K562 (cell line): Measurements from ENCODE around the gene EGR2. TPM values are rescaled to one million over a fixed set of nuclear protein-coding genes. Genes with fewer than 3 reads are reported as not detected.

Experiments
- ATAC-seq: fragments of 200-7000 bp; cut with Tn5 transposase; 3 replicates; pipeline ENCODE4 v1.9.1; 2020; ENCODE audit warnings: moderate library complexity
- BruUV-seq: library from RNA; stranded (reverse); fragments of 400-500 nt; replicated peaks from 2 replicates; lab custom pipeline; 2021; lab: Mats Ljungman, UMichigan
- CTCF ChIA-PET: fragments of 300-600 bp; formaldehyde crosslinking; extraction: SDS; loops from one replicate; lab custom pipeline; 2021; ENCODE audit warnings: low intra/inter-chr PET ratio; lab: Yijun Ruan, JAX
- POLR2A ChIA-PET: fragments of 300-600, 350-650 bp; sonication (Branson Sonifier 250); formaldehyde crosslinking; extraction: SDS; loops from one replicate; lab custom pipeline; 2021; ENCODE audit warnings: antibody characterized with exemption, inconsistent platforms; lab: Yijun Ruan, JAX
- DNase-seq, 4 experiments: peaks; one replicate each; pipeline versions ENCODE4 v3.0.0 to v3.0.0-alpha.2; 2011 to 2018; ENCODE audit warnings: low spot score in 3 of 4, mixed read lengths in 3 of 4; ENCODE audit errors: extremely low read depth in 1 of 4
- FAIRE-seq: peaks from 2 replicates; lab custom pipeline; 2011; peaks lifted over from hg19 to GRCh38; lab: Jason Lieb, UNC
- H2AFZ ChIP-seq: 2 replicates; pipeline ENCODE4 v1.6.0; 2011; ENCODE audit warnings: low read depth, low read length, control low read depth, inconsistent platforms
- H3K27ac ChIP-seq: fragments of 200-600 bp; 3 replicates; pipeline ENCODE4 v1.8.0; 2011; ENCODE audit warnings: low read depth, mild to moderate bottlenecking, control low read depth, inconsistent platforms, low read length, moderate library complexity, mixed read lengths; ENCODE audit errors: extremely low read depth
- H3K27me3 ChIP-seq, 2 experiments: fragments of 300-600 bp in 1 of 2; 2 replicates in 1 of 2; 3 replicates in 1 of 2; pipeline versions ENCODE4 v1.6.0 to v1.8.0; 2011; ENCODE audit warnings: inconsistent platforms in 2 of 2, low read length in 2 of 2, mild to moderate bottlenecking in 1 of 2, mixed read lengths in 1 of 2, moderate library complexity in 1 of 2; ENCODE audit not compliant: control insufficient read depth in 2 of 2, insufficient read depth in 2 of 2
- H3K36me3 ChIP-seq: fragments of 300-600 bp; 3 replicates; pipeline ENCODE4 v1.8.0; 2011; ENCODE audit warnings: mild to moderate bottlenecking, low read length, inconsistent platforms; ENCODE audit not compliant: control insufficient read depth, insufficient read depth
- H3K4me1 ChIP-seq, 2 experiments: fragments of 200-600 bp in 1 of 2; replicated peaks in 1 of 2; 2 replicates in 1 of 2; 3 replicates in 1 of 2; pipeline versions ENCODE4 v1.5.1 to v1.8.0; 2011; ENCODE audit warnings: inconsistent platforms in 2 of 2, low read length in 2 of 2, mild to moderate bottlenecking in 1 of 2, mixed read lengths in 1 of 2, moderate library complexity in 1 of 2; ENCODE audit not compliant: control insufficient read depth in 2 of 2, insufficient read depth in 2 of 2
- H3K4me2 ChIP-seq: 2 replicates; pipeline ENCODE4 v1.6.1; 2011; ENCODE audit warnings: low read length, control low read depth, inconsistent platforms, mixed read lengths; ENCODE audit not compliant: insufficient read depth
- H3K4me3 ChIP-seq: fragments of 200-600 bp; sonication (generic), shearing (Covaris generic); 2 replicates; pipeline ENCODE4 v1.5.1; 2016; ENCODE audit warnings: control low read depth, inconsistent platforms
- H3K79me2 ChIP-seq: fragments of 200-600 bp; 3 replicates; pipeline ENCODE4 v1.8.0; 2011; ENCODE audit warnings: low read length, inconsistent platforms; ENCODE audit not compliant: control insufficient read depth, insufficient read depth
- H3K9ac ChIP-seq, 2 experiments: 2 replicates each; pipeline versions ENCODE4 v1.6.0 to v1.6.1; 2011; ENCODE audit warnings: low read depth in 2 of 2, low read length in 2 of 2, control low read depth in 1 of 2, inconsistent platforms in 1 of 2, mild to moderate bottlenecking in 1 of 2, mixed read lengths in 1 of 2; ENCODE audit not compliant: insufficient read depth in 1 of 2
- H3K9me1 ChIP-seq: one replicate; pipeline ENCODE4 v1.6.0; 2011; ENCODE audit warnings: inconsistent platforms, mild to moderate bottlenecking, low read length, moderate library complexity; ENCODE audit not compliant: control insufficient read depth, insufficient read depth
- H3K9me3 ChIP-seq: replicated peaks from 2 replicates; pipeline ENCODE4 v1.5.1; 2011; ENCODE audit warnings: low read depth, low read length, inconsistent platforms; ENCODE audit not compliant: control insufficient read depth, insufficient read depth
- H4K20me1 ChIP-seq: replicated peaks from 2 replicates; pipeline ENCODE4 v1.6.1; 2011; ENCODE audit warnings: low read length, inconsistent platforms, mixed read lengths; ENCODE audit not compliant: control insufficient read depth, insufficient read depth
- CEBPG ChIP-seq, 3 experiments: fragments of 200-800 bp in 1 of 3; sonication (Bioruptor generic) in 1 of 3; sonication (generic) in 1 of 3; formaldehyde crosslinking in 1 of 3; IDR thresholded peaks in 2 of 3; conservative IDR thresholded peaks in 1 of 3; 2 replicates each; pipeline versions ENCODE4 v1.6.1 to v1.8.0; 2016 to 2022; ENCODE audit warnings: missing compliant biosample characterization in 2 of 3, missing genetic modification characterization in 2 of 3, mild to moderate bottlenecking in 1 of 3, missing genetic modification reagents in 1 of 3
- CHD4 ChIP-seq: fragments of 200-600 bp; sonication (generic); IDR thresholded peaks from 3 replicates; pipeline ENCODE4 v1.6.1; 2012; ENCODE audit warnings: low read depth, mild to moderate bottlenecking, mixed read lengths, low read length, inconsistent platforms; ENCODE audit not compliant: insufficient read depth, insufficient replicate concordance, poor library complexity, severe bottlenecking
- GABPB1 ChIP-seq: sonication (generic); formaldehyde crosslinking; IDR thresholded peaks from 2 replicates; pipeline ENCODE4 v1.8.0; 2022; ENCODE audit warnings: mild to moderate bottlenecking, missing genetic modification reagents
- KAT7 ChIP-seq: sonication (generic); formaldehyde crosslinking; IDR thresholded peaks from 2 replicates; pipeline ENCODE4 v1.8.0; 2022; ENCODE audit warnings: missing genetic modification reagents, mild to moderate bottlenecking, borderline replicate concordance
- MBD2 ChIP-seq: sonication (generic); IDR thresholded peaks from 2 replicates; pipeline ENCODE4 v1.6.1; 2016; ENCODE audit warnings: low read depth, borderline replicate concordance
- NFIC ChIP-seq: fragments of 450-650 bp; IDR thresholded peaks from 2 replicates; pipeline ENCODE4 v1.6.1; 2017; ENCODE audit warnings: mild to moderate bottlenecking, inconsistent platforms
- OTX1 ChIP-seq: fragments of 450-650 bp; formaldehyde crosslinking; IDR thresholded peaks from 2 replicates; pipeline ENCODE4 v1.4.0; 2022; ENCODE audit warnings: mild to moderate bottlenecking
- POLR2G ChIP-seq: fragments of 200-400 bp; formaldehyde crosslinking; IDR thresholded peaks from 2 replicates; pipeline ENCODE4 v1.6.1; 2017; ENCODE audit warnings: low read depth, mild to moderate bottlenecking, antibody characterized with exemption, low read length, moderate library complexity
- PRDM10 ChIP-seq: fragments of 450-650 bp; IDR thresholded peaks from 2 replicates; pipeline ENCODE4 v1.6.1; 2018; ENCODE audit not compliant: partially characterized antibody
- SMAD3 ChIP-seq: fragments of 450-650 bp; formaldehyde crosslinking; conservative IDR thresholded peaks from 2 replicates; pipeline ENCODE4 v1.4.0; 2020; ENCODE audit warnings: mild to moderate bottlenecking
- ZNF146 ChIP-seq: IDR thresholded peaks from one replicate; pipeline ENCODE4 v1.6.1; 2018; ENCODE audit warnings: missing compliant biosample characterization; ENCODE audit not compliant: unreplicated experiment
- ZNF436 ChIP-seq: fragments of 250-450, 450-650 bp; sonication (Bioruptor Pico); formaldehyde crosslinking; IDR thresholded peaks from 2 replicates; pipeline ENCODE4 v1.7.0; 2020; ENCODE audit warnings: mild to moderate bottlenecking
- ZNF79 ChIP-seq: fragments of 250-450 bp; sonication (Bioruptor Pico); IDR thresholded peaks from 2 replicates; pipeline ENCODE4 v1.4.0; 2020; ENCODE audit warnings: low read depth, mild to moderate bottlenecking, moderate library complexity
- WGBS: fragments of 100-300 bp; shearing (Covaris generic); methylation state at CpG from one replicate; pipeline ENCODE4 v1.1.6; 2016; ENCODE audit warnings: low coverage, mixed read lengths; ENCODE audit not compliant: insufficient coverage; ENCODE audit errors: missing lambda C conversion rate; 5-methylcytosine and 5-hydroxymethylcytosine counted together
- in situ Hi-C: fragments of 300-500 bp; cut with MboI; formaldehyde crosslinking; loops from 4 replicates; pipeline ENCODE4 v1.15.0; 2018; ENCODE audit warnings: inconsistent platforms, mixed read lengths
- intact Hi-C: fragments of 100-400 bp; cut with micrococcal nuclease; formaldehyde crosslinking; loops from 2 replicates; pipeline ENCODE4 v1.14.2; 2022
- polyA plus RNA-seq, 8 experiments: library from polyadenylated mRNA; depleted of rRNA in 4 of 8; stranded (reverse) in 5 of 8; unstranded in 3 of 8; fragments of >200 nt; fragmentation: Nextera tagmentation in 2 of 8; fragmentation: Illumina TruSeq in 1 of 8; extraction: Ambion mirVana in 2 of 8; extraction: Trizol in 1 of 8; gene quantifications; 2 replicates each; pipeline versions ENCODE4 v1.2.1 to v1.2.3, GENCODE V29; 2011 to 2014; ENCODE audit warnings: inconsistent platforms in 1 of 8, missing spikeins in 1 of 8
- total RNA-seq, 7 experiments: library from RNA; depleted of rRNA in 6 of 7; stranded (reverse); fragments of >200 nt in 6 of 7; fragmentation: Illumina TruSeq in 2 of 7; extraction: Trizol in 2 of 7; gene quantifications; 2 replicates each; pipeline versions ENCODE4 v1.2.1 to v1.2.3, GENCODE V29; 2011 to 2021; ENCODE audit warnings: low replicate concordance in 1 of 7
- TF ChIP-seq, protein P1 (sequence below): sonication (generic); formaldehyde crosslinking; IDR thresholded peaks from 2 replicates; pipeline ENCODE4 v1.8.1; 2023; ENCODE audit warnings: mild to moderate bottlenecking, missing genetic modification reagents
- TF ChIP-seq, protein P2 (sequence below): IDR thresholded peaks from 3 replicates; pipeline ENCODE4 v1.6.1; 2011; ENCODE audit warnings: borderline replicate concordance, mild to moderate bottlenecking; ENCODE audit not compliant: insufficient read length, insufficient read depth

The EGR2 gene
- total and polyA plus RNA-seq, 9 of the 15 experiments (the other 6 are each of a cell fraction or from before 2014, with no cell fraction given), result 0.08 to 0.18 (median 0.12) TPM; not detected in 4

DNA sequence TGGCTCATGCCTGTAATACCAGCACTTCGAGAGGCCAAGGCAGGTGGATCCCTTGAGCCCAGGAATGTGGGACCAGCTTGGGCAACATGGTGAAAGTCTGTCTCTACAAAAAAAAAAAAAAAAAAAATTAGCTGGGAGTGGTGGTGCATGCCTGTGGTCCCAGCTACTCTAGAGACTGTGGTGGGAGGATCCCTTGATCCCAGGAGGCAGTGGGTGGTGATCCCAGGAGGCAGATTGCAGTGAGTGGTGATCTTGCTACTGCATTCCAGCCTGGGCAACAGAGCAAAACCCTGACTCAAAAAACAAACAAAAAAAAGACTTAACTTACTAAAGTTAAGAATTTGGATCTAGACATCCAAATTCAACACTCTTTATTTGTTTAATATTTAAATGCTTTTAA is 21.9 kb downstream of the EGR2 start:
- POLR2A ChIA-PET, result interaction anchor here (0.8 kb wide), 1 partner anchor 10 kb away, joined by 3 read pairs; the partner anchor contains the start of gene ADO
- ATAC-seq, result no peak
- no peak for TF ChIP-seq KAT7 (CRISPR knock-in tag)
- TF ChIP-seq OTX1 (CRISPR knock-in tag), result no peak
- no peak for TF ChIP-seq CEBPG (CRISPR knock-in tag; IDR thresholded peaks at IDR 0.05)
- TF ChIP-seq CEBPG (tag; conservative IDR thresholded peaks at IDR 0.05 in 1 of 2, IDR thresholded peaks at IDR 0.05 in 1 of 2), result no peak
- no peak for TF ChIP-seq GABPB1
- no peak for TF ChIP-seq MBD2
- TF ChIP-seq POLR2G, result no peak
- TF ChIP-seq, protein P1, sequence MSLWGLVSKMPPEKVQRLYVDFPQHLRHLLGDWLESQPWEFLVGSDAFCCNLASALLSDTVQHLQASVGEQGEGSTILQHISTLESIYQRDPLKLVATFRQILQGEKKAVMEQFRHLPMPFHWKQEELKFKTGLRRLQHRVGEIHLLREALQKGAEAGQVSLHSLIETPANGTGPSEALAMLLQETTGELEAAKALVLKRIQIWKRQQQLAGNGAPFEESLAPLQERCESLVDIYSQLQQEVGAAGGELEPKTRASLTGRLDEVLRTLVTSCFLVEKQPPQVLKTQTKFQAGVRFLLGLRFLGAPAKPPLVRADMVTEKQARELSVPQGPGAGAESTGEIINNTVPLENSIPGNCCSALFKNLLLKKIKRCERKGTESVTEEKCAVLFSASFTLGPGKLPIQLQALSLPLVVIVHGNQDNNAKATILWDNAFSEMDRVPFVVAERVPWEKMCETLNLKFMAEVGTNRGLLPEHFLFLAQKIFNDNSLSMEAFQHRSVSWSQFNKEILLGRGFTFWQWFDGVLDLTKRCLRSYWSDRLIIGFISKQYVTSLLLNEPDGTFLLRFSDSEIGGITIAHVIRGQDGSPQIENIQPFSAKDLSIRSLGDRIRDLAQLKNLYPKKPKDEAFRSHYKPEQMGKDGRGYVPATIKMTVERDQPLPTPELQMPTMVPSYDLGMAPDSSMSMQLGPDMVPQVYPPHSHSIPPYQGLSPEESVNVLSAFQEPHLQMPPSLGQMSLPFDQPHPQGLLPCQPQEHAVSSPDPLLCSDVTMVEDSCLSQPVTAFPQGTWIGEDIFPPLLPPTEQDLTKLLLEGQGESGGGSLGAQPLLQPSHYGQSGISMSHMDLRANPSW (CRISPR knock-in tag), result no peak
- TF ChIP-seq ZNF146 (CRISPR knock-in tag), result no peak
- no peak for TF ChIP-seq ZNF436 (CRISPR knock-in tag)
- TF ChIP-seq, protein P2, sequence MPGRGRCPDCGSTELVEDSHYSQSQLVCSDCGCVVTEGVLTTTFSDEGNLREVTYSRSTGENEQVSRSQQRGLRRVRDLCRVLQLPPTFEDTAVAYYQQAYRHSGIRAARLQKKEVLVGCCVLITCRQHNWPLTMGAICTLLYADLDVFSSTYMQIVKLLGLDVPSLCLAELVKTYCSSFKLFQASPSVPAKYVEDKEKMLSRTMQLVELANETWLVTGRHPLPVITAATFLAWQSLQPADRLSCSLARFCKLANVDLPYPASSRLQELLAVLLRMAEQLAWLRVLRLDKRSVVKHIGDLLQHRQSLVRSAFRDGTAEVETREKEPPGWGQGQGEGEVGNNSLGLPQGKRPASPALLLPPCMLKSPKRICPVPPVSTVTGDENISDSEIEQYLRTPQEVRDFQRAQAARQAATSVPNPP, result no peak
- TF ChIP-seq ZNF79, result no peak
- no peak for TF ChIP-seq PRDM10
- TF ChIP-seq CHD4, result no peak
- TF ChIP-seq SMAD3 (CRISPR knock-in tag), result no peak
- TF ChIP-seq NFIC, result no peak

More for the DNA sequence above, 21.9 kb downstream of the EGR2 start:
- in situ Hi-C loops, result no loop called here
- H3K27me3 ChIP-seq, result peaks cover 16 to 30% of the 10 kb centered on the region in 2 experiments
- no peaks in the 10 kb centered on the region for H4K20me1 ChIP-seq
- DNase-seq (no peak), FAIRE-seq (no peak)
- H3K4me2 ChIP-seq, result no peak overlapping the region
- H3K9ac ChIP-seq, result no peak overlapping the region
- no peaks in the 10 kb centered on the region for H3K9me1 ChIP-seq
- H3K36me3 ChIP-seq, result no peaks in the 10 kb centered on the region
- no peaks in the 10 kb centered on the region for H3K9me3 ChIP-seq
- CTCF ChIA-PET, result no interaction called here
- no peak overlapping the region for H3K4me3 ChIP-seq
- no peaks in the 10 kb centered on the region for H3K4me1 ChIP-seq
- no peaks in the 10 kb centered on the region for H3K79me2 ChIP-seq
- WGBS, result 0% methylated on average over 1 of the region's 1 CpG
- BruUV-seq, result no TSS peak
- intact Hi-C loops, result no loop called here
- no peak overlapping the region for H2AFZ ChIP-seq
- no peak overlapping the region for H3K27ac ChIP-seq
